GM18526 (cell line): ENCODE data around the gene NDUFV2.

Experiments
- POLR2A ChIP-seq: IDR thresholded peaks from 3 replicates; pipeline ENCODE4 v1.6.1; 2011; ENCODE audit not compliant: insufficient read length; ENCODE audit errors: extremely low read depth

NDUFV2 gene

DNA sequence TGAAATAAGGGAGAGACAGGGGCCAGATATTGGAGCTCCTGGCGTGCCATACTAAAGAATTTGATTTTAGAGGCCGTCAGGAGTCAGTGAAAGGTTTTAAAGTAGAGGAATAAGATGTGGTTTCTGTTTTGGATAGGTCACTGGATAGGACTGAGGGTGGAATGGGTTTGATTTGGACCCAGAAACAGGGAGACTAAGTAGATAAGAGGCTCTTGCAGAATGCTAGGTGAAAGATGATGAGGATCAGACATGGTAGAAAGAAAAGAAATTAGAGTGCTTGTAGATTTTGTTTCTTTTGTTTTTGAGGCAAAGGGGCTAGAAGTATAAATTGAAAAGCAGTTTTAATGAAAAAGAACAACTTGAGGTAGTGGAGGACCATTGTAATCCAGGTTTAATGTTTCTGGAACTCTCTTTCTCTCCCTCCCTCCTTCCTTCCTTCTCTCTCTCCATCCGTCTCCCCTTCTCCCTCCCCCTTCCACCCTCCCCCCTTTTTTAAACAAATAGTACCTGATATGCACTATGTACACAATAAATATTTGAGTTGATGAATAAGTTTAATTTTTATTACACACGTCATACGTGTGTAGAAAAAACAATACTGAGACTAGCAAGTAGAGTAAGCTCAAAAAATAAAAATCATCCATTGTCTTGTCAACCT lies 1.9 kb downstream of the NDUFV2 start:
- no peak for TF ChIP-seq POLR2A

DNA sequence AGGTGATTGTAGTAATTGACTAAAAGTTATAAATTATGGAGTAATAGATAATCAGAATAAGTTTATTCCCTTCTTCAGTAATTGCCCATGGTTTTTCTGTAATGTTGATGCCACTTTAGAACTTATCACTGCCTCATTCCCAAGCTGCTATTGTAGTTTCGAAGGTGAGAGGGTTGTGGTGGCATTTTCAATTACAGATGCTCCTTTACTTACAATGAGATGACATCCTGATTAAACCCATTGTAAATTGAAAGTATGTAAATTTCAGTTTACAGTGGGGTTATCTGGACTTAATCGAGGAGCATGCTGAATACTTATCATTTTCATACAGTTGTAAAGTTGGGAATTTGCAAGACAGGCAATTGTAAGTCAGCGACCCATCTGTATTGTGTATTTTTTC lies 2.9 kb downstream of the NDUFV2 start:
- TF ChIP-seq POLR2A: no peak

DNA sequence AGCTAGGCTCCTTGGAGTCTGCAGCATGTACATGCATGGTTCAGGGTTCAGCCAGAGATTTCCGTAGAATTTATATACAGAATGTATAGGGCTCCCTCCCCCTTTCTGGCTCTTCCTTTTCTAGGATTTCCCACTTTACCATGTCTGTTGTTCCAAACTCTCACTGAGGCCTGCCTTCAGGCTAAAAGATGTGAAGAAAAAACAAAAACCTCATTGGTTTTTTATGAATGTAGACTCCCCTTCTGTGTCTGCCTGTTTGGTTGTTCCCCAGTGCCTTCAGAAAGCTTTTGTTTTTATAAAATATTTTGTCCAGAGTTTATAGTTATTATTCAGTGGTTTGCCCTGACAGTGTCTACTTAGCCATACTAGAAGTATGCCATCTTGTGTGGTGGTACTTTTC lies 3.6 kb downstream of the NDUFV2 start:
- TF ChIP-seq POLR2A: no peak

DNA sequence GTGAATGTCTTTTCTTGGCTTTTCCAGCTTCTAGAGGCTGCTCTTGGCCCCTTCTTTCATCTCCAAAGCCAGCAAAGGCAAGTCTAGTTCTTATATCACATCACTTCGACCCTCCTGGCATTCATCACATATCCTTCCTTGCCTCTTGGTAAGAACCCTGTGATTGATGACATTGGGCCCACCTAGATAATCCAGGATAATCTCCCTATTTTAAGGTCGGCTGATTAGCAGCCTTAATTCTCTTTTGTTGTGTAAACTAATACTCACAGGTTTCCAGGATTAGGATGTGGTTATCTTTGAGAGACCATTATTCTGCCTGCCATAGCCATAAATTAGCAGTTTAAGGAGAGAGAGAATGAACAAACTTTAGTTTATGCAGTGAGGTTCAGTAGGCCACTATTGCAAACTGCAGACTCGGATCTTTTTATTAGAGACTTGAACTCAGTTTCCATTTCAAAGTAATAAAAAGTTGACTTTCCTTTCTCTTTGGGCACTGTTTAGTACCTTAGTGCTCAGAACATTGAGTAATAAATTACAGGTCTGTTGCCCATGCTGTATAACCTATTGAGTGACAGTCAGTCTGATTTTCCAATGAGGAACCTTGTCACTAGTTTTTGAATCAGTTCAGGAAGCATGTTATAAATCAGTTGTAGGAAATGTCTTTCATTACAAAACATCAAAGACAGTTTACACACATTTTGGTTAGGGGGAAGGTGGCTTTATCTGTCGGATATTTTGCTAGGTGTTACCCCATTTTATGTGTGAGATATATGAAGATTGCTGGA lies 4.5 kb downstream of the NDUFV2 start:
- no peak for TF ChIP-seq POLR2A

DNA sequence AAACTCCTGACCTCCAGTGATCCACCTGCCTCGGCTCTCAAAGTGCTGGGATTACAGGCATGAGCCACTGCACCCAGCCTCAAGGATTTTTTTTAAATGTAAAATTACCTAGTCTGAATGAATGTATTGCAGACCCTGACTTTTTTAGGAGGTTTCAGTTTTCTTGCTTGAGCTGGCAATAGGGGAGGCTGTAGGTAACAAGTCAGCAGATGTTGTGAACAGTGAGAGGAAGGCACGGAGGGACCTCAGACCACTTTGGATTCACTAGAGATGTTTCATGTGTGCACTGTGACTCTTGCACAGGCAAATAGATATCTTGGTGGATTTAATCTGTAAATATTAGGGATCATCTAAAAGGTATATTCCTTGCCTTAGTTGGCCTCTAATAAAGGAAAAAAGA lies 6.4 kb downstream of the NDUFV2 start:
- no peak for TF ChIP-seq POLR2A

DNA sequence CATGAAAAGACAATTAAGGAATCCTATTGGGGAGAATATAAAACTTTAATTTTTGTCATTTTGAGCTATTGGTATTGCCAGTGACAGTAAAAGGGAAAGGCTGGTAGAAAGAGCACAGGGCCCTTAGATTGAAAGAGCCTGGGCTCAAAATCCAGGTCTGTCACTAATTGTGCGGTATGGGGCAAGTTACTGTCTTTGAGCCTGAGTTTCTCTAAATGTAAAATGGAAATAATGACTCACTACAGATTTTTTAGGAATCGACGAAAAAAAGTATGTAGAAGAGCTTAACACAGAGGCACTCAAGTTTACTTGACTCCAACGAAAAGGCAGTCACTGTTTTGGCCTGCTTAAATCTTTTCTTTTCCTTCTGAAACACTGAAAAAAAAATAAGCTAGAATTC lies 7.0 kb downstream of the NDUFV2 start:
- no peak for TF ChIP-seq POLR2A

DNA sequence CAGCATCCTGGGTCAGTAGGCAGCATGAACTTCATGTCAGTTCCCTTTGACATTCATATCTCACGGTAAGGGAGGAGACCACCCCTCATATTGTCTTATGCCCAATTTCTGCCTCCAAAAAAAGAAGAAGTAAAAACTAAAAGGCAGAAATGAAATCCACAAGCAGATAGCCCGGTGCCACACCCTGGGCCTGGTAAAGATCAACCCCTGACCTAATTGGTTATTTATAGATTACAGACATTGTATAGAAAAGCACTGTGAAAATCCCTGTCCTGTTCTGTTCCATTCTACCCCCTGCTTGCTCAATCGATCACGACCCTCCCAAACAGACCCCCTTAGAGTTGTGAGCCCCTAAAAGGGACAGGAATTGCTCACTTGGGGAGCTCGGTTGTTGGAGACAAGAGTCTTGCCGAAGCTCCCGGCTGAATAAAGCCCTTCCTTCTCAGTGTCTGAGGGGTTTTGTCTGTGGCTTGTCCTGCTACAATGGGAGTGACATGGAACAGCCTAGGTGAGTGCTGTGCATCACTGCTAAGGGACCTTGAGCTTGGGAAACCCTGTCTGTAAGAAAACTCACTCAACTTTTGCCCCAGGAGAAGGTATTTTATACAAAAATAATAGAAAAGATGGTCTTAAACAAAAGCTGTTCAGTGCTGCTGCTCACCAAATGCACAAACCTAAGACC lies 11.1 kb downstream of the NDUFV2 start:
- TF ChIP-seq POLR2A: no peak

DNA sequence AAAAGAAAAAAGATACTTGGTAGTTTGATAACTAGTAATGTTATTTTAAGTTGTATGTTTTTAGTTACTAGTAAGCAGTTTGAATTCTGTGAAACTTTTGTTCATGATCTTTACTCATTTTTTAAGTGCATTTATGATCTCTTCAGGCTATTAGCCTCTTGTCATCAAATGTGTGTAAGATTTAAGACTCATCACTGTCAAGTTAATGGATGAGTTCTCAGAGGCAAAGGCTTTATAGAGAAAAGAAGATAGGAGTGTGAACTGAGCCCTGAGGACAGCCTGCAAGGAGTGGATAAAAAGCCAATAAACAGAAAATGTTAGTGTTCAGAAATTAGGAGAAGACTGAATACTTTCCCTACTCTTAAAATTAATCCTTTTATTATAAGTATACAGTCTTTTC lies 13.5 kb downstream of the NDUFV2 start:
- no peak for TF ChIP-seq POLR2A

DNA sequence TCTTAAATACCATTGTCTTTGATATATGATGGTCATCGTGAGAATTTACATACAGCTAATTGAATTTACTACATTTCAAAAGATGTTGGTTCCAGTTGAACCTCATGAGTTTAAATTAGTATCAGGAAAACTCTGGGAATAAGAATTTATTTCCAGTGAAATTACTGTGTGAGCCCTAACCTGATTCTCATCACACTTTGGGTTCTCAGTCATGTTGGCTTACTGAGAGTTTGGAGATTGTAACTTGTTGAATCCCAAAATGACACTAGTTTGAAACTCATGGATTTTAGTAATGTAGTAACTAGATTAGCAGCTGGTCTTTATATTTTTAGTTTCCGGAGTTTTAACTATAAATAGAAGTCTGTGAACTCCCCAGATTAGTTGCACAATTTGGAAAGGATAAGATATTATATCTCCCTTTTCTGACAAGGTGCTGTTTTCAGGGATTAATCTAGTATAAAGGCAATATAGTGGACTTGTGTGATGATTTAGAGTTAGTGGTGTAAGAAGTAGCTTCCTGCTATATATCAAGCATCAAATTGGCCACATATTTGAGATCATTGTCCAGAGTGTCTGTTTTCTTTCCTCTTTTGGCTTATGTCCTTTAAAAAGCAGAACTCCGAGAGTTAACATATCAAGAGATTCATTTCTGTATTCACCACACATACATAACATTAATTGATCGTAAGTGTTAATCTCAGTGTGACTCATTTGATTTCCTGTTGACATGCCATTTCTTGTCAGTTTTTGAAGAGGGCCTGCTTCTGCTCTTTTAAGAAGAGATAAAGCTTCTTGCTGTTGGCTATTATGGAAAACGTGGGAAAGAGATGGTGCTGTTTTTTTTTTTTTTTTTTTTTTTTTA lies 15.7 kb downstream of the NDUFV2 start:
- TF ChIP-seq POLR2A: no peak

DNA sequence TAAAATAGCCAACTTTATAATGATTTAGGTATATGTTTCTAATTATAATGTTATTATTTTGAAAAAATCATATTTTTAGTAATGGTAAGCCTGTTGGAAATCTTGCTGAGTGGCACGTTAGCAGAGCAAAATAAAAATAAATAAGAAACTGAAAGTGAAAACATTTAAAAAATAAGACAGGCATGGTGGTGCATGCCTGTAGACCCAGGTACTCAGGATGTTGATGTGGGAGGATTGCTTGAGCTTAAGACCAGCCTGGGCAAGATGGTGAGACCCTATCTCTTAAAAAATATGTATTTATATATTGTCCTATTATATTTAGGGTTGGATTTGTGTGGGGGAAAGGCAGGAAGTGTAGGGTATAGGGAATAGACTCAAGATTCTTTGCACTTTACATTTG lies 18.3 kb downstream of the NDUFV2 start:
- TF ChIP-seq POLR2A: no peak

DNA sequence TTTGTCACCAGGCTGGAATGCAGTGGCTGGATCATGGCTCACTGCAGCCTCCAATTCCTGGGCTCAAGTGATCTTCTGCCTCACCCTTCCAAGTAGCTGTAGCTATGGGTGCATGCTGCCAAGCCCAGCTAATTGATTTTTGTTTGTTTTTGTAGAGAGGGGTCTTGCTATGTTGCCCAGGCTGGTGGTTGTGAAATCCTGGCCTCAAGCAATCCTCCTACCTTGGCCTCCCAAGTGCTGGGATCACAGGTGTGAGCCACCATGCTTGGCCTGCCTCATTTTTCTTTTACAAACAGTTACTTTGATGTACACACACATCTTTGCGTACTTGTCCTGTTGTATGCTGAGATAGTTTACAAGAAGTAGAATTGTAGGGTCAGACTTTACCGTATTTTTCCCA lies 21.0 kb downstream of the NDUFV2 start:
- no peak for TF ChIP-seq POLR2A

DNA sequence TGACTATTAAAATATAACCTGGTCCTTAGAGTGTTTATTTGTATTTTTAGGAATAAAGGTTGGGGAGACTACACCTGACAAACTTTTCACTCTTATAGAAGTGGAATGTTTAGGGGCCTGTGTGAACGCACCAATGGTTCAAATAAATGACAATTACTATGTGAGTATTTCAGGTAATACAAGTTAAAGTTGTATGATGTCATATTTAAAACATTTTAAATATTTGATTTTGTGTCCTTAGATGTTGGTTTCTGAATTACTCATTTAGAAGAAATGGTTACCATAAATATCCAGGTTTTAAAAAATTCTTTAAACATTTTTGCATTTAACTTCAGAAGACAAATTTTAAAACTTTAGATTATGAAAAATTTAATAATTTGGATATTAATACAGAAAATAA lies 22.3 kb downstream of the NDUFV2 start:
- TF ChIP-seq POLR2A: no peak

DNA sequence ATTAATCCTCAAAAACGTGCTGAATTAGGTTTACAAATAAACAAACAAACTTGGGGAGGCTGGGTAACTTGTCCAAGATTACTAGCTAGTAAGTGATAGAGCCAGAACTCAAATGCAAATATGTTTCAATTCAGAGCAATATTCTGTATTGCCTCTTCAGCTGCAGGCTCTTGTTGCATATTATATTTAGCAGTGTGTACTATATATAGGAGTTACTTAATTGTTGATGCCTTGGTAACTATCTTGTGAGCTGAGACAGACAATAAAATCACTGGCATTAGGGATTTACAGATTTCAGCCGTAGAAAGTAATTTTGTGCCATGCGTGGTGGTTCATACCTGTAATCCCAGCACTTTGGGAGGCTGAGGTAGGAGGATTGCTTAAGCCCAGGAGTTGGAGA lies 23.8 kb downstream of the NDUFV2 start:
- no peak for TF ChIP-seq POLR2A

DNA sequence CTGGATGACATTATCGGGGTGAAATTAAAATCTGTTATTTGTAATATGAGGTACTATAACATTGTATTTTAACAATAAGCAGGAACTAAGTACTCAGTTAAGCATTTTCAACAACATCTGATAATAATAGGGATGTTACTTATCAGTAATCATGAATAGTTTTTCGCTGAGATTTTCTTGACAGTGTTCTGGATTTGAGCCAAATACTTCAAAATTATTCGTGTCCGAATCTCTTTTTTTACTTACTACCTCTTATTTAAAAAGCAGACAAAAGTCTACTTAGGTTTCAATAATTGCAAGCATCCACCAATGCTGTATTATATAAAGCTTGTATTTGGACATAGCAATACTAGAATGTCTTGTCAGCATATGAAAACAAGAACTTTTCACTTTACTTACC lies 27.7 kb downstream of the NDUFV2 start:
- TF ChIP-seq POLR2A: no peak

DNA sequence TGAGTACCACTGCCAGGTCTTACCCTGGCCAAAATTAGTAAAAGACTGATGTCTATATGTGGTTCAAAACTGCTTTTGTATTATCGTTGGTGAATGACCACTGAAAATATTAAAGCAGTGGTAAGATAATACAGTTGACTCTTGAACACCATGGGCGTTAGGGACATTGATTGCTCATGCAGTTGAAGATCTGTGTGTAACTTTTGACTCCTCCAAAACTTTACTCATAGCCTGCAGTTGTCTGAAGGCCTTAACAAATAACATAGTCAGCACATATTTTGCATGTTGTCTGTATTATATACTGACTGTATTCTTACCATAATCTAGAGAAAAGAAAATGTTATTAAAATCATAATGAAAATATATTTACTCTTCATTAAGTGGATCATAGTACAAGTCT lies 28.3 kb downstream of the NDUFV2 start:
- no peak for TF ChIP-seq POLR2A
